Fibroblast of skin of abdomen (primary cell): ENCODE data around the gene GDF9.

Experiments
- DNase-seq: peaks from one replicate; pipeline ENCODE4 v3.0.0-alpha.2; 2013

Gene GDF9

DNA sequence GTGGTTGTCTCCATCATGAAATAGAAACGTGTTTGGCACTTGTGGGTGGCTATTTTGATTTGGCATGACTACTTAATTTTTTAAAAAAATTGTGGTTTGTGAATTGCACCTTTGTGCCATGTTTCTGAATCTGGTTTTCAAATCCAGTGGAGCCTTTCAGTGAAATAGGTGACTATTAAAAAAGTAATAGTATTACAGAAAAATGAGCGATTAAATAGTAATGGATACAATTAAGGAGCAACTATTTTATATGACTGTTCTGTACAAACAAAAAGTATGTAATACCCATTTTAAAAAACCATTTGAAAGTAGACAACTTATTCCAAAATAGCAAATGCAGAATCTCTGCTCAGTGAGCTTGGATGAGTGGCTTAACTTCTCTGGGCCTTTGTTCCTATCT, 50.2 kb downstream of the GDF9 start:
- DNase-seq, result no peak

DNA sequence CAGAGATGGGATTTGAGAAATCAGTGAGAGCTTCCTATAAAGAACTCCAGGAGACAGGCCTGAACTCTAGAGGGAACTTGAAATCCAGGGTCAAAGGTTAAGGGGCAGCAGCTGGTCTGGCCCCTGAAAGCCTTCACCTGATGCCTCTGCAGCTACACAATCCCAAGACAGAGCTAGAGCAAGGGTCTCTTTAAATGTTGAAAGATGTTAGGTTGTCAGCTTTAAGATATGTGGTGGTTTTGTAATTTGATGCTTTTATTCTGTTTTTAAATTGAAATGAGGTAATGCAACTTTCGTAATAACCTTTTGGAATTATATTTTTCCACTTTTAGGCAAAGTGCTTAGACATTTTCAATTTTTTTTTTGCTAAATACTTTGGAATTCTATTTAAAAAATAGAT, 50.8 kb downstream of the GDF9 start:
- DNase-seq, result peak; percentile 25

DNA sequence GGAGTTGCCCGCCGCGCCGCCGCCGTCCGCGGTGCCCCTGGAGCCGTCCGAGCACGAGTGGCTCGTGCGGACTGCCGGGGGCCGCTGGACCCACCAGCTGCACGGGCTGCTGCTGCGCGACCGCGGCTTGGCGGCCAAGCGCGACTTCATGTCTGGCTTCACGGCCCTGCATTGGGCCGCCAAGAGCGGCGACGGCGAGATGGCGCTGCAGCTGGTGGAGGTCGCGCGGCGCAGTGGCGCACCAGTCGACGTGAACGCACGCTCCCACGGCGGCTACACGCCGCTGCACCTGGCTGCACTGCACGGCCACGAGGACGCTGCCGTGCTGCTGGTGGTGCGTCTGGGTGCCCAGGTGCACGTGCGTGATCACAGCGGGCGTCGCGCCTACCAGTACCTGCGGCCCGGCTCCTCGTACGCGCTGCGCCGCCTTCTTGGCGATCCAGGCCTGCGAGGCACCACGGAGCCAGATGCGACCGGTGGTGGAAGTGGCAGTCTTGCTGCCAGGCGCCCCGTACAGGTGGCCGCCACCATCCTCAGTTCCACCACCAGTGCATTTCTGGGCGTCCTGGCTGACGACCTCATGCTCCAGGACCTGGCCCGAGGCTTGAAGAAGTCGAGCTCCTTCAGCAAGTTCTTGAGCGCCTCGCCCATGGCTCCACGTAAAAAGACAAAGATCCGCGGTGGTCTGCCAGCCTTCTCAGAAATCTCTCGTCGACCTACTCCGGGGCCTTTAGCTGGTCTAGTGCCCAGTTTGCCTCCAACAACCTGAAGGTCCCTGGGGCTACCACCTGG, 51.6 kb downstream of the GDF9 start:
- DNase-seq, result no peak

DNA sequence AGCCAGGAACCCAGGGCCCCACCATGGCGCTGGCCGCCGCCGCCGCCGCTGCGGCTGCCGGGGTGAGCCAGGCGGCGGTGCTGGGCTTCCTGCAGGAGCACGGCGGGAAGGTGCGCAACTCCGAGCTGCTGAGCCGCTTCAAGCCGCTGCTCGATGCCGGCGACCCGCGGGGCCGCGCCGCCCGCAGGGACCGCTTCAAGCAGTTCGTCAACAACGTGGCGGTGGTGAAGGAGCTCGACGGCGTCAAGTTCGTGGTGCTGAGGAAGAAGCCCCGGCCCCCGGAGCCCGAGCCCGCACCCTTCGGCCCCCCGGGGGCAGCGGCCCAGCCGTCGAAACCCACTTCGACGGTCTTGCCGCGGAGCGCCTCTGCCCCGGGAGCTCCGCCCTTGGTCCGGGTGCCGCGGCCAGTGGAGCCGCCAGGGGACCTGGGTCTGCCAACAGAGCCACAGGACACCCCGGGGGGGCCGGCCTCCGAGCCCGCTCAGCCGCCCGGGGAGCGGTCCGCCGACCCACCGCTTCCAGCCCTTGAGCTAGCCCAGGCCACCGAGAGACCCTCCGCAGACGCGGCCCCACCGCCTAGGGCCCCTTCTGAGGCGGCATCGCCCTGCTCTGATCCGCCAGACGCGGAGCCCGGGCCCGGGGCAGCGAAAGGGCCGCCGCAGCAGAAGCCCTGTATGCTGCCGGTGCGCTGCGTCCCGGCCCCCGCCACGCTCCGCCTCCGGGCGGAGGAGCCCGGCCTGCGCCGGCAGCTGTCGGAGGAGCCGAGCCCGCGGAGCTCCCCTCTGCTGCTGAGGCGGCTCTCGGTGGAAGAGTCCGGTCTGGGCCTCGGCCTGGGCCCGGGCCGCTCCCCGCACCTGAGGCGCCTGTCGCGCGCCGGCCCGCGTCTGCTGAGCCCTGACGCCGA, 52.4 kb downstream of the GDF9 start:
- DNase-seq, result no peak

DNA sequence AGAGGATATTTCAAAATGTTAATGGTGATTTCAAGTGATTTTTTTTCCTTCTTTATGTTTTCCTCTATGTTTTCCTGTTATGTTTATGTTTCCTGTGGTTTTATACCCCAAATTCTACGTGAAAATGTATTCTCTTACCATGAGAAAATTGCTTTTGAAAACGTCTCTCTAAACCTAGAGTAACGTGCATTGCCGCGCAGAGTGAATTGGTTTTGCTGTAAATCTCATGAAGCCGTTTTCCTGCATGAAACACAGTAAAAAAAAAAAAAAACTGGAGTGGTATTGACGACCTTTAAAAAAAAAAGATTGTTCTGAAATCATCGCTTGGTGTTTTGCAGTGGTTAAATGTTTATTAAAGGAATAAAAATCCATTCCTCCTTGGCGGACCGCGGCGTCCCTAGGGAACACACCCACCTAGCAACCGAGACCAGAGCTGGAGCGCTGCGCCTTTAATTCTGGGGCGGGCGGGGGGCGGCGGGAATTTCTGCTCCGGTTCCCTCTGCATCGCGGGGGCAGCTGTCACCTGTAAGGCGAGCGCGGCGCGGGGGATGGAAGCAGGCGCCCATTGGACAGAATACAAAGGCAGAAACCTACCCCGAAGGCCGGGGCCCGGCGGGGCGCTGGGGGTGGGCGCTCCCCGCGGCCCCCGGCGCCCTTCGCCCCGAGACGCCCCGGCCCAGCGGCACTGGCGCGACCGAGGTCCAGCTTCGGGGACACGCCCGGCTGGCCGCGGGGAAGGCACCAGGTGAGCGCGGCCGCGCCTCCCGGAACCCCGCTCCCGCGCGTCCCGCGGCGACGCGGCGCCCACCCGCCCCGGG, 53.3 kb downstream of the GDF9 start, which contains the start of gene SOWAHA:
Gene SOWAHA, plus strand, starts transcription at position 522 of the 818 bp plus-strand sequence. CDS start 320 bp downstream, outside the sequence.
- DNase-seq, result no peak

DNA sequence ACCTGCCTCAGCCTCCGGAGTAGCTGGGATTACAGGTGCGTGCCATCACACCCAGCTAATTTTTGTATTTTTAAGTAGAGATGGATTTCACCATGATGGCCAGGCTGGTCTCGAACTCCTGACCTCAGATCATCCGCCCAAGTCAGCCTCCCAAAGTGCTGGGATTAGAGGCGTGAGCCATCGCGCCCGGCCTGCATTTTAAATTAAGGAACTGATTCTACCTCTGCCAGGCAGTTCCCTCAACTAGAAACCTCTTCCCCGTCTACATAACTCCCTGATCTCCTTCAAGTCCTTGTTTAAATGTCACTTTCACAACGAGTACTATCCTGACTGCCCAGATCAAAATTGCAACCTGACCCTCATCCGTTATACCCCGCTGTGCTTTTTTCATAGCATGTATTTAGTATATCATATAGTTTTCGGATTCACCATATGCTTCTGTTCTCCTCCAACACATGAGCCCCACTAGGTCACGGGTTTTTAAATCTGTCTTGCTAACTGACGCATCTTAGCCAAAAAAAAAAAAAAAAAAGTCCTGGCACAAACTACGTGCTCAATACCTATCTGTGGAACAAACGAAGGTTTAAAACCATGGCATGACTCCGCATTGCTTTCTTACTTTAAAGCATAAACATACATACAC, 54.0 kb downstream of the GDF9 start:
- no peak for DNase-seq
